H1 (cell line): ENCODE measurements around the gene KIF25. TPM values are rescaled to one million over a fixed set of nuclear protein-coding genes. Genes with fewer than 3 reads are reported as not detected.

Experiments
- CTBP2 ChIP-seq: IDR thresholded peaks from 2 replicates; pipeline ENCODE4 v1.7.0; 2011; ENCODE audit warnings: borderline replicate concordance, mild to moderate bottlenecking, moderate library complexity, mixed read lengths, low read length; ENCODE audit not compliant: insufficient read depth, insufficient read length
- HDAC2 ChIP-seq, 2 experiments: fragments of 300-600 bp in 1 of 2; sonication (generic) in 1 of 2; IDR thresholded peaks; 2 replicates each; pipeline ENCODE4 v1.6.1; 2011 to 2012; ENCODE audit warnings: low read depth in 2 of 2, low read length in 2 of 2, mild to moderate bottlenecking in 2 of 2, moderate library complexity in 2 of 2, borderline replicate concordance in 1 of 2, inconsistent platforms in 1 of 2
- POLR2AphosphoS5 ChIP-seq: IDR thresholded peaks from 2 replicates; pipeline ENCODE4 v1.6.1; 2011; ENCODE audit warnings: low read depth, low read length
- TBP ChIP-seq: IDR thresholded peaks from 2 replicates; pipeline ENCODE4 v1.6.1; 2011; ENCODE audit warnings: low read depth, low read length, improper control_type of control experiment
- YY1 ChIP-seq: IDR thresholded peaks from 2 replicates; pipeline ENCODE4 v1.6.1; 2011; ENCODE audit warnings: low read depth, mild to moderate bottlenecking, low read length
- polyA plus RNA-seq, 7 experiments: library from polyadenylated mRNA; depleted of rRNA in 3 of 7; stranded (reverse) in 5 of 7; unstranded in 2 of 7; fragments of >200 nt in 5 of 7; fragments of 200-250 nt in 2 of 7; gene quantifications; 1 replicate in 5 of 7; 2 replicates in 1 of 7; 4 replicates in 1 of 7; pipeline versions ENCODE4 v1.2.1 to v1.2.3, GENCODE V29; 2011 to 2013; ENCODE audit warnings: missing spikeins in 2 of 7, mixed read lengths in 2 of 7
- total RNA-seq: library from RNA; stranded (reverse); fragmentation: NEBNext Ultra II Directional; extraction: Animal tissue kit (Norgen Biotek cat#: 25700); gene quantifications from 2 replicates; pipeline ENCODE4 v1.2.1, GENCODE V29; 2021

KIF25 gene
- total and polyA plus RNA-seq, 2 of the 8 experiments (the other 6 are each of a cell fraction or from before 2014, with no cell fraction given), result 1.5 to 2.0 TPM

- TF ChIP-seq YY1, result no peak
- no peak for TF ChIP-seq HDAC2 (IDR thresholded peaks at IDR 0.05; ENCODE audit: borderline replicate concordance in 1 of 2, low read depth in 2 of 2, low read length in 2 of 2)
- TF ChIP-seq CTBP2, result no peak
- no peak for TF ChIP-seq TBP
- TF ChIP-seq POLR2AphosphoS5, result no peak
Observed at GRCh38 chr6:167993169-167993568, 4.3 kb upstream of the KIF25 start (continued).
